IPS-20b (cell line): ENCODE measurements around the gene HIPK2.

Experiments
- H3K27ac ChIP-seq: one replicate; pipeline ENCODE4 v1.5.1; 2013; ENCODE audit warnings: low read length
- H3K27me3 ChIP-seq: 2 replicates; pipeline ENCODE4 v1.6.1; 2013; ENCODE audit warnings: mild to moderate bottlenecking, low read length, inconsistent platforms; ENCODE audit not compliant: insufficient read depth
- H3K36me3 ChIP-seq: 2 replicates; pipeline ENCODE4 v1.6.1; 2013; ENCODE audit warnings: low read depth, mild to moderate bottlenecking, inconsistent platforms, low read length, moderate library complexity; ENCODE audit not compliant: insufficient read depth
- H3K4me1 ChIP-seq: 2 replicates; pipeline ENCODE4 v1.6.1; 2013; ENCODE audit warnings: mild to moderate bottlenecking, control low read depth, inconsistent platforms, low read length, moderate library complexity; ENCODE audit not compliant: insufficient read depth
- H3K4me3 ChIP-seq: 2 replicates; pipeline ENCODE4 v1.5.1; 2013; ENCODE audit warnings: mild to moderate bottlenecking, low read length, inconsistent platforms
- H3K9ac ChIP-seq: 2 replicates; pipeline ENCODE4 v1.6.1; 2013; ENCODE audit warnings: low read depth, mild to moderate bottlenecking, inconsistent platforms, low read length, moderate library complexity
- H3K9me3 ChIP-seq: 2 replicates; pipeline ENCODE4 v1.6.1; 2013; ENCODE audit warnings: mild to moderate bottlenecking, low read depth, low read length, inconsistent platforms; ENCODE audit not compliant: insufficient read depth

The HIPK2 gene

GRCh38 chr7:139523968-139524815 lies 253.6 kb downstream of the HIPK2 start:
- no peak overlapping the region for H3K27ac ChIP-seq
- H3K9me3 ChIP-seq, result no peaks in the 10 kb centered on the region
- no peaks in the 10 kb centered on the region for H3K4me1 ChIP-seq
- no peak overlapping the region for H3K9ac ChIP-seq
- H3K4me3 ChIP-seq, result peak overlapping the region; percentile 45; the same call in 1 of the 2 replicates
- H3K27me3 ChIP-seq, result peaks cover 61% of the 10 kb centered on the region
- H3K36me3 ChIP-seq, result no peaks in the 10 kb centered on the region

- peak within 1 kb of the TSS; percentile 66 for H3K4me3 ChIP-seq
- no peaks in the 10 kb centered on the region for H3K4me1 ChIP-seq
- H3K9me3 ChIP-seq, result no peaks in the 10 kb centered on the region
- H3K27me3 ChIP-seq, result peaks cover 61% of the 10 kb centered on the region
- no peak within 1 kb of the TSS for H3K27ac ChIP-seq
- H3K9ac ChIP-seq, result no peak within 1 kb of the TSS
- no peaks in the 10 kb centered on the region for H3K36me3 ChIP-seq
These were observed 254.4 kb downstream of the HIPK2 start, which contains the start of gene CLEC2L for GRCh38 chr7:139523199-139523941. TSS of gene CLEC2L (plus strand) at chr7:139523685. CDS start at chr7:139523928, 243 bp downstream.

- H3K27ac ChIP-seq, result no peak overlapping the region
- peak overlapping the region; percentile 66 for H3K4me3 ChIP-seq
- H3K4me1 ChIP-seq, result no peaks in the 10 kb centered on the region
- H3K36me3 ChIP-seq, result no peaks in the 10 kb centered on the region
- no peak overlapping the region for H3K9ac ChIP-seq
- peaks cover 61% of the 10 kb centered on the region for H3K27me3 ChIP-seq
- no peaks in the 10 kb centered on the region for H3K9me3 ChIP-seq
These were observed 255.0 kb downstream of the HIPK2 start for GRCh38 chr7:139522830-139523198.

GRCh38 chr7:139521439-139521838 lies 256.4 kb downstream of the HIPK2 start:
- Histone ChIP-seq H3K27ac (no peak overlapping the region), H3K9me3 (no peaks in the 10 kb centered on the region), H3K4me1 (no peaks in the 10 kb centered on the region), H3K4me3 (no peak overlapping the region), H3K36me3 (no peaks in the 10 kb centered on the region), H3K27me3 (peaks cover 53% of the 10 kb centered on the region), H3K9ac (no peak overlapping the region)

GRCh38 chr7:139515266-139515665 lies 262.5 kb downstream of the HIPK2 start:
- Histone ChIP-seq H3K4me1 (no peaks in the 10 kb centered on the region; the same call in 1 of the 2 replicates), H3K4me3 (no peak overlapping the region), H3K9ac (no peak overlapping the region), H3K9me3 (no peaks in the 10 kb centered on the region), H3K27ac (no peak overlapping the region), H3K36me3 (no peaks in the 10 kb centered on the region), H3K27me3 (no peaks in the 10 kb centered on the region)
